K562 (cell line): ENCODE measurements around the gene ERC2. TPM values are rescaled to one million over a fixed set of nuclear protein-coding genes. Genes with fewer than 3 reads are reported as not detected.

Source experiments
- ATAC-seq: fragments of 200-7000 bp; cut with Tn5 transposase; 3 replicates; pipeline ENCODE4 v1.9.1; 2020; ENCODE audit warnings: moderate library complexity
- BruUV-seq: library from RNA; stranded (reverse); fragments of 400-500 nt; replicated peaks from 2 replicates; lab custom pipeline; 2021; lab: Mats Ljungman, UMichigan
- CTCF ChIA-PET: fragments of 300-600 bp; formaldehyde crosslinking; extraction: SDS; loops from one replicate; lab custom pipeline; 2021; ENCODE audit warnings: low intra/inter-chr PET ratio; lab: Yijun Ruan, JAX
- POLR2A ChIA-PET: fragments of 300-600, 350-650 bp; sonication (Branson Sonifier 250); formaldehyde crosslinking; extraction: SDS; loops from one replicate; lab custom pipeline; 2021; ENCODE audit warnings: antibody characterized with exemption, inconsistent platforms; lab: Yijun Ruan, JAX
- DNase-seq, 4 experiments: peaks; one replicate each; pipeline versions ENCODE4 v3.0.0 to v3.0.0-alpha.2; 2011 to 2018; ENCODE audit warnings: low spot score in 3 of 4, mixed read lengths in 3 of 4; ENCODE audit errors: extremely low read depth in 1 of 4
- FAIRE-seq: peaks from 2 replicates; lab custom pipeline; 2011; peaks lifted over from hg19 to GRCh38; lab: Jason Lieb, UNC
- H2AFZ ChIP-seq: 2 replicates; pipeline ENCODE4 v1.6.0; 2011; ENCODE audit warnings: low read depth, low read length, control low read depth, inconsistent platforms
- H3K27ac ChIP-seq: fragments of 200-600 bp; 3 replicates; pipeline ENCODE4 v1.8.0; 2011; ENCODE audit warnings: low read depth, mild to moderate bottlenecking, control low read depth, inconsistent platforms, low read length, moderate library complexity, mixed read lengths; ENCODE audit errors: extremely low read depth
- H3K27me3 ChIP-seq, 2 experiments: fragments of 300-600 bp in 1 of 2; 2 replicates in 1 of 2; 3 replicates in 1 of 2; pipeline versions ENCODE4 v1.6.0 to v1.8.0; 2011; ENCODE audit warnings: inconsistent platforms in 2 of 2, low read length in 2 of 2, mild to moderate bottlenecking in 1 of 2, mixed read lengths in 1 of 2, moderate library complexity in 1 of 2; ENCODE audit not compliant: control insufficient read depth in 2 of 2, insufficient read depth in 2 of 2
- H3K36me3 ChIP-seq: fragments of 300-600 bp; 3 replicates; pipeline ENCODE4 v1.8.0; 2011; ENCODE audit warnings: mild to moderate bottlenecking, low read length, inconsistent platforms; ENCODE audit not compliant: control insufficient read depth, insufficient read depth
- H3K4me1 ChIP-seq, 2 experiments: fragments of 200-600 bp in 1 of 2; replicated peaks in 1 of 2; 2 replicates in 1 of 2; 3 replicates in 1 of 2; pipeline versions ENCODE4 v1.5.1 to v1.8.0; 2011; ENCODE audit warnings: inconsistent platforms in 2 of 2, low read length in 2 of 2, mild to moderate bottlenecking in 1 of 2, mixed read lengths in 1 of 2, moderate library complexity in 1 of 2; ENCODE audit not compliant: control insufficient read depth in 2 of 2, insufficient read depth in 2 of 2
- H3K4me2 ChIP-seq: 2 replicates; pipeline ENCODE4 v1.6.1; 2011; ENCODE audit warnings: low read length, control low read depth, inconsistent platforms, mixed read lengths; ENCODE audit not compliant: insufficient read depth
- H3K4me3 ChIP-seq: fragments of 200-600 bp; sonication (generic), shearing (Covaris generic); 2 replicates; pipeline ENCODE4 v1.5.1; 2016; ENCODE audit warnings: control low read depth, inconsistent platforms
- H3K79me2 ChIP-seq: fragments of 200-600 bp; 3 replicates; pipeline ENCODE4 v1.8.0; 2011; ENCODE audit warnings: low read length, inconsistent platforms; ENCODE audit not compliant: control insufficient read depth, insufficient read depth
- H3K9ac ChIP-seq, 2 experiments: 2 replicates each; pipeline versions ENCODE4 v1.6.0 to v1.6.1; 2011; ENCODE audit warnings: low read depth in 2 of 2, low read length in 2 of 2, control low read depth in 1 of 2, inconsistent platforms in 1 of 2, mild to moderate bottlenecking in 1 of 2, mixed read lengths in 1 of 2; ENCODE audit not compliant: insufficient read depth in 1 of 2
- H3K9me1 ChIP-seq: one replicate; pipeline ENCODE4 v1.6.0; 2011; ENCODE audit warnings: inconsistent platforms, mild to moderate bottlenecking, low read length, moderate library complexity; ENCODE audit not compliant: control insufficient read depth, insufficient read depth
- H3K9me3 ChIP-seq: replicated peaks from 2 replicates; pipeline ENCODE4 v1.5.1; 2011; ENCODE audit warnings: low read depth, low read length, inconsistent platforms; ENCODE audit not compliant: control insufficient read depth, insufficient read depth
- H4K20me1 ChIP-seq: replicated peaks from 2 replicates; pipeline ENCODE4 v1.6.1; 2011; ENCODE audit warnings: low read length, inconsistent platforms, mixed read lengths; ENCODE audit not compliant: control insufficient read depth, insufficient read depth
- CHD2 ChIP-seq: IDR thresholded peaks from 2 replicates; pipeline ENCODE4 v1.6.1; 2011; ENCODE audit warnings: low read depth, low read length
- FOXK1 ChIP-seq: sonication (generic); formaldehyde crosslinking; IDR thresholded peaks from 2 replicates; pipeline ENCODE4 v1.8.0; 2022; ENCODE audit warnings: missing genetic modification reagents, mild to moderate bottlenecking, borderline replicate concordance
- MCM2 ChIP-seq: fragments of 450-650 bp; IDR thresholded peaks from 2 replicates; pipeline ENCODE4 v1.6.1; 2017; ENCODE audit warnings: low read depth, mild to moderate bottlenecking
- NFE2L1 ChIP-seq: fragments of 450-650 bp; IDR thresholded peaks from 2 replicates; pipeline ENCODE4 v1.6.1; 2016; ENCODE audit warnings: missing genetic modification characterization, low read depth, mild to moderate bottlenecking, missing compliant biosample characterization, moderate library complexity, borderline replicate concordance
- NR3C1 ChIP-seq: sonication (generic); formaldehyde crosslinking; IDR thresholded peaks from 2 replicates; pipeline ENCODE4 v1.8.1; 2022; ENCODE audit warnings: missing genetic modification reagents
- POLR2G ChIP-seq: fragments of 200-400 bp; formaldehyde crosslinking; IDR thresholded peaks from 2 replicates; pipeline ENCODE4 v1.6.1; 2017; ENCODE audit warnings: low read depth, mild to moderate bottlenecking, antibody characterized with exemption, low read length, moderate library complexity
- POU5F1 ChIP-seq: fragments of 150-350 bp; IDR thresholded peaks from 2 replicates; pipeline ENCODE4 v1.6.1; 2014; ENCODE audit warnings: borderline replicate concordance, low read length, low read depth, mild to moderate bottlenecking; ENCODE audit not compliant: partially characterized antibody
- PURB ChIP-seq: sonication (generic); formaldehyde crosslinking; IDR thresholded peaks from 2 replicates; pipeline ENCODE4 v1.9.0; 2021; ENCODE audit warnings: low read depth, mild to moderate bottlenecking, missing genetic modification reagents
- TAF9B ChIP-seq: fragments of 450-650 bp; IDR thresholded peaks from 2 replicates; pipeline ENCODE4 v1.6.1; 2018; ENCODE audit warnings: mild to moderate bottlenecking; ENCODE audit not compliant: partially characterized antibody
- ZNF133 ChIP-seq: fragments of 250-450 bp; sonication (Bioruptor Pico); IDR thresholded peaks from 2 replicates; pipeline ENCODE4 v1.4.0; 2020; ENCODE audit warnings: mild to moderate bottlenecking
- ZNF212 ChIP-seq: fragments of 450-650 bp; formaldehyde crosslinking; IDR thresholded peaks from 2 replicates; pipeline ENCODE4 v1.4.0; 2020; ENCODE audit warnings: mild to moderate bottlenecking
- WGBS: fragments of 100-300 bp; shearing (Covaris generic); methylation state at CpG from one replicate; pipeline ENCODE4 v1.1.6; 2016; ENCODE audit warnings: low coverage, mixed read lengths; ENCODE audit not compliant: insufficient coverage; ENCODE audit errors: missing lambda C conversion rate; 5-methylcytosine and 5-hydroxymethylcytosine counted together
- in situ Hi-C: fragments of 300-500 bp; cut with MboI; formaldehyde crosslinking; loops from 4 replicates; pipeline ENCODE4 v1.15.0; 2018; ENCODE audit warnings: inconsistent platforms, mixed read lengths
- intact Hi-C: fragments of 100-400 bp; cut with micrococcal nuclease; formaldehyde crosslinking; loops from 2 replicates; pipeline ENCODE4 v1.14.2; 2022
- polyA plus RNA-seq, 8 experiments: library from polyadenylated mRNA; depleted of rRNA in 4 of 8; stranded (reverse) in 5 of 8; unstranded in 3 of 8; fragments of >200 nt; fragmentation: Nextera tagmentation in 2 of 8; fragmentation: Illumina TruSeq in 1 of 8; extraction: Ambion mirVana in 2 of 8; extraction: Trizol in 1 of 8; gene quantifications; 2 replicates each; pipeline versions ENCODE4 v1.2.1 to v1.2.3, GENCODE V29; 2011 to 2014; ENCODE audit warnings: inconsistent platforms in 1 of 8, missing spikeins in 1 of 8
- total RNA-seq, 7 experiments: library from RNA; depleted of rRNA in 6 of 7; stranded (reverse); fragments of >200 nt in 6 of 7; fragmentation: Illumina TruSeq in 2 of 7; extraction: Trizol in 2 of 7; gene quantifications; 2 replicates each; pipeline versions ENCODE4 v1.2.1 to v1.2.3, GENCODE V29; 2011 to 2021; ENCODE audit warnings: low replicate concordance in 1 of 7
- TF ChIP-seq, protein P1 (sequence below): fragments of 250-450 bp; sonication (Bioruptor Pico); IDR thresholded peaks from 2 replicates; pipeline ENCODE4 v1.5.0; 2020; ENCODE audit warnings: mild to moderate bottlenecking
- TF ChIP-seq, protein P2 (sequence below): fragments of 450-650 bp; formaldehyde crosslinking; IDR thresholded peaks from 2 replicates; pipeline ENCODE4 v1.4.0; 2020; ENCODE audit warnings: mild to moderate bottlenecking
- TF ChIP-seq, protein P3 (sequence below): sonication (generic); formaldehyde crosslinking; IDR thresholded peaks from 2 replicates; pipeline ENCODE4 v1.8.0; 2023; ENCODE audit warnings: missing genetic modification reagents, mild to moderate bottlenecking, borderline replicate concordance

ERC2 gene
- total and polyA plus RNA-seq, 9 of the 15 experiments (the other 6 are each of a cell fraction or from before 2014, with no cell fraction given), result 0.04 to 0.18 (median 0.07) TPM; not detected in 2

DNA sequence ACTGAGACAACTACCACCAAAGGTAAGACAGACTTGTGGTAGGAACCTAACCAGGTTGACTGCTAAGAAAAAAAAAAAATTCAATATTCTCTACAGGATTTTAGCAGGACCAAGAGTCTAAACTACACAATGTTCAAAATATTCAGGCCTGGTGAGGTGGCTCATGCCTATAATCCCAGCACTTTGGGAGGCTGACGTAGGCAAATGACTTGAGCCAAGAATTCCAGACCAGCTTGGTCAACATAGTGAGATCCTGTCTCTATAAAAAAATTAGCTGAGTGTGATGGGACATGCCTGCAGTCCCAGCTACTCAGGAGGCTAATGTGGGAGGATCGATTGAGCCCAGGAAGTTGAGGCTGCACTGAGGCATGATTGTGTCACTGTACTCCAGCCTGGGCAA is 639.6 kb downstream of the ERC2 start:
- ATAC-seq, result no peak

More for the DNA sequence above, 639.6 kb downstream of the ERC2 start:
- Histone ChIP-seq H3K9ac (no peak overlapping the region), H3K9me1 (no peaks in the 10 kb centered on the region), H3K9me3 (no peaks in the 10 kb centered on the region), H3K4me1 (no peaks in the 10 kb centered on the region), H3K4me2 (no peak overlapping the region), H3K79me2 (no peaks in the 10 kb centered on the region), H3K27ac (no peak overlapping the region), H3K27me3 (no peaks in the 10 kb centered on the region), H3K4me3 (no peak overlapping the region), H4K20me1 (no peaks in the 10 kb centered on the region), H2AFZ (no peak overlapping the region), H3K36me3 (no peaks in the 10 kb centered on the region)
- ChIA-PET POLR2A (no interaction called here), CTCF (no interaction called here)
- 0% methylated on average over 2 of the region's 2 CpGs for WGBS
- BruUV-seq, result no TSS peak
- TF ChIP-seq, protein P1, sequence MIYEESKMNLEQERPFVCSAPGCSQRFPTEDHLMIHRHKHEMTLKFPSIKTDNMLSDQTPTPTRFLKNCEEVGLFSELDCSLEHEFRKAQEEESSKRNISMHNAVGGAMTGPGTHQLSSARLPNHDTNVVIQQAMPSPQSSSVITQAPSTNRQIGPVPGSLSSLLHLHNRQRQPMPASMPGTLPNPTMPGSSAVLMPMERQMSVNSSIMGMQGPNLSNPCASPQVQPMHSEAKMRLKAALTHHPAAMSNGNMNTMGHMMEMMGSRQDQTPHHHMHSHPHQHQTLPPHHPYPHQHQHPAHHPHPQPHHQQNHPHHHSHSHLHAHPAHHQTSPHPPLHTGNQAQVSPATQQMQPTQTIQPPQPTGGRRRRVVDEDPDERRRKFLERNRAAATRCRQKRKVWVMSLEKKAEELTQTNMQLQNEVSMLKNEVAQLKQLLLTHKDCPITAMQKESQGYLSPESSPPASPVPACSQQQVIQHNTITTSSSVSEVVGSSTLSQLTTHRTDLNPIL (CRISPR knock-in tag), result no peak
- TF ChIP-seq POLR2G (no peak), CHD2 (no peak), MCM2 (no peak), NFE2L1 (no peak), ZNF212 (CRISPR knock-in tag) (no peak), TAF9B (no peak), ZNF133 (CRISPR knock-in tag) (no peak), NR3C1 (CRISPR knock-in tag) (no peak), FOXK1 (CRISPR knock-in tag) (no peak), POU5F1 (no peak), PURB (CRISPR knock-in tag) (no peak)
- TF ChIP-seq, protein P2, sequence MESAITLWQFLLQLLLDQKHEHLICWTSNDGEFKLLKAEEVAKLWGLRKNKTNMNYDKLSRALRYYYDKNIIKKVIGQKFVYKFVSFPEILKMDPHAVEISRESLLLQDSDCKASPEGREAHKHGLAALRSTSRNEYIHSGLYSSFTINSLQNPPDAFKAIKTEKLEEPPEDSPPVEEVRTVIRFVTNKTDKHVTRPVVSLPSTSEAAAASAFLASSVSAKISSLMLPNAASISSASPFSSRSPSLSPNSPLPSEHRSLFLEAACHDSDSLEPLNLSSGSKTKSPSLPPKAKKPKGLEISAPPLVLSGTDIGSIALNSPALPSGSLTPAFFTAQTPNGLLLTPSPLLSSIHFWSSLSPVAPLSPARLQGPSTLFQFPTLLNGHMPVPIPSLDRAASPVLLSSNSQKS (CRISPR knock-in tag), result no peak
- TF ChIP-seq, protein P3, sequence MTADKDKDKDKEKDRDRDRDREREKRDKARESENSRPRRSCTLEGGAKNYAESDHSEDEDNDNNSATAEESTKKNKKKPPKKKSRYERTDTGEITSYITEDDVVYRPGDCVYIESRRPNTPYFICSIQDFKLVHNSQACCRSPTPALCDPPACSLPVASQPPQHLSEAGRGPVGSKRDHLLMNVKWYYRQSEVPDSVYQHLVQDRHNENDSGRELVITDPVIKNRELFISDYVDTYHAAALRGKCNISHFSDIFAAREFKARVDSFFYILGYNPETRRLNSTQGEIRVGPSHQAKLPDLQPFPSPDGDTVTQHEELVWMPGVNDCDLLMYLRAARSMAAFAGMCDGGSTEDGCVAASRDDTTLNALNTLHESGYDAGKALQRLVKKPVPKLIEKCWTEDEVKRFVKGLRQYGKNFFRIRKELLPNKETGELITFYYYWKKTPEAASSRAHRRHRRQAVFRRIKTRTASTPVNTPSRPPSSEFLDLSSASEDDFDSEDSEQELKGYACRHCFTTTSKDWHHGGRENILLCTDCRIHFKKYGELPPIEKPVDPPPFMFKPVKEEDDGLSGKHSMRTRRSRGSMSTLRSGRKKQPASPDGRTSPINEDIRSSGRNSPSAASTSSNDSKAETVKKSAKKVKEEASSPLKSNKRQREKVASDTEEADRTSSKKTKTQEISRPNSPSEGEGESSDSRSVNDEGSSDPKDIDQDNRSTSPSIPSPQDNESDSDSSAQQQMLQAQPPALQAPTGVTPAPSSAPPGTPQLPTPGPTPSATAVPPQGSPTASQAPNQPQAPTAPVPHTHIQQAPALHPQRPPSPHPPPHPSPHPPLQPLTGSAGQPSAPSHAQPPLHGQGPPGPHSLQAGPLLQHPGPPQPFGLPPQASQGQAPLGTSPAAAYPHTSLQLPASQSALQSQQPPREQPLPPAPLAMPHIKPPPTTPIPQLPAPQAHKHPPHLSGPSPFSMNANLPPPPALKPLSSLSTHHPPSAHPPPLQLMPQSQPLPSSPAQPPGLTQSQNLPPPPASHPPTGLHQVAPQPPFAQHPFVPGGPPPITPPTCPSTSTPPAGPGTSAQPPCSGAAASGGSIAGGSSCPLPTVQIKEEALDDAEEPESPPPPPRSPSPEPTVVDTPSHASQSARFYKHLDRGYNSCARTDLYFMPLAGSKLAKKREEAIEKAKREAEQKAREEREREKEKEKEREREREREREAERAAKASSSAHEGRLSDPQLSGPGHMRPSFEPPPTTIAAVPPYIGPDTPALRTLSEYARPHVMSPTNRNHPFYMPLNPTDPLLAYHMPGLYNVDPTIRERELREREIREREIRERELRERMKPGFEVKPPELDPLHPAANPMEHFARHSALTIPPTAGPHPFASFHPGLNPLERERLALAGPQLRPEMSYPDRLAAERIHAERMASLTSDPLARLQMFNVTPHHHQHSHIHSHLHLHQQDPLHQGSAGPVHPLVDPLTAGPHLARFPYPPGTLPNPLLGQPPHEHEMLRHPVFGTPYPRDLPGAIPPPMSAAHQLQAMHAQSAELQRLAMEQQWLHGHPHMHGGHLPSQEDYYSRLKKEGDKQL (CRISPR knock-in tag), result no peak
- FAIRE-seq, result no peak
- intact Hi-C loops (no loop called here), in situ Hi-C loops (no loop called here)
- DNase-seq, result no peak
